Neural cell (in vitro differentiated cells): Measurements from ENCODE around the gene KIF5C. TPM values are rescaled to one million over a fixed set of nuclear protein-coding genes. Genes with fewer than 3 reads are reported as not detected.

Source experiments
- H2AFZ ChIP-seq: fragments of 200-600, 300-800 bp; sonication (generic), shearing (Covaris generic); 2 replicates; pipeline ENCODE4 v1.6.0; 2014; ENCODE audit warnings: low read depth, mild to moderate bottlenecking, antibody characterized with exemption, low read length, moderate library complexity
- H3F3A ChIP-seq: fragments of 200-600 bp; shearing (Covaris generic); 2 replicates; pipeline ENCODE4 v1.6.1; 2016; ENCODE audit warnings: mild to moderate bottlenecking, moderate library complexity, mixed read lengths, antibody characterized with exemption, low read length; ENCODE audit not compliant: insufficient read depth, poor library complexity, severe bottlenecking
- H3K27ac ChIP-seq: fragments of 200-600, 300-800 bp; sonication (generic), shearing (Covaris generic); 2 replicates; pipeline ENCODE4 v1.5.1; 2014; ENCODE audit warnings: mild to moderate bottlenecking, low read length, moderate library complexity
- H3K27me3 ChIP-seq: fragments of 300-800, 200-600 bp; sonication (generic), shearing (Covaris generic); 2 replicates; pipeline ENCODE4 v1.6.0; 2014; ENCODE audit warnings: mild to moderate bottlenecking, low read depth, low read length, moderate library complexity; ENCODE audit not compliant: insufficient read depth
- H3K36me3 ChIP-seq: fragments of 300-800, 200-600 bp; sonication (generic), shearing (Covaris generic); 2 replicates; pipeline ENCODE4 v1.5.1; 2014; ENCODE audit warnings: mild to moderate bottlenecking, antibody characterized with exemption, low read length, moderate library complexity; ENCODE audit not compliant: insufficient read depth
- H3K4me2 ChIP-seq: fragments of 300-800, 200-600 bp; sonication (generic), shearing (Covaris generic); 2 replicates; pipeline ENCODE4 v1.6.0; 2014; ENCODE audit warnings: mild to moderate bottlenecking, low read length
- H3K4me3 ChIP-seq: fragments of 300-800, 200-600 bp; sonication (generic), shearing (Covaris generic); 2 replicates; pipeline ENCODE4 v1.5.1; 2014; ENCODE audit warnings: mild to moderate bottlenecking, low read length, moderate library complexity
- H3K79me2 ChIP-seq: fragments of 200-600 bp; shearing (Covaris generic); replicated peaks from 2 replicates; pipeline ENCODE4 v1.6.0; 2014; ENCODE audit warnings: mild to moderate bottlenecking, low read length, moderate library complexity; ENCODE audit not compliant: insufficient read depth
- H3K9ac ChIP-seq: fragments of 300-800, 200-600 bp; sonication (generic), shearing (Covaris generic); 2 replicates; pipeline ENCODE4 v1.6.1; 2016; ENCODE audit warnings: mild to moderate bottlenecking, low read length, mixed read lengths
- H3K9me2 ChIP-seq: fragments of 200-600 bp; shearing (Covaris generic); 2 replicates; pipeline ENCODE4 v1.6.1; 2016; ENCODE audit warnings: mild to moderate bottlenecking, low read length, mixed read lengths; ENCODE audit not compliant: insufficient read depth
- H3K9me3 ChIP-seq: fragments of 200-600, 300-800 bp; sonication (generic), shearing (Covaris generic); 2 replicates; pipeline ENCODE4 v1.6.1; 2016; ENCODE audit warnings: mild to moderate bottlenecking, mixed run types, low read length, moderate library complexity, mixed read lengths
- H4K20me1 ChIP-seq: fragments of 200-600 bp; shearing (Covaris generic); 2 replicates; pipeline ENCODE4 v1.6.1; 2016; ENCODE audit warnings: mild to moderate bottlenecking, mixed run types; ENCODE audit not compliant: insufficient read depth
- CTCF ChIP-seq: fragments of 450-650 bp; IDR thresholded peaks from 2 replicates; pipeline ENCODE4 v1.5.1; 2014; ENCODE audit warnings: antibody characterized with exemption, mild to moderate bottlenecking, moderate library complexity; ENCODE audit not compliant: poor library complexity, severe bottlenecking
- EP300 ChIP-seq: fragments of 450-650 bp; conservative IDR thresholded peaks from 2 replicates; pipeline ENCODE4 v1.6.1; 2014; ENCODE audit warnings: antibody characterized with exemption, mild to moderate bottlenecking, moderate library complexity; ENCODE audit not compliant: poor library complexity, severe bottlenecking
- EZH2 ChIP-seq: fragments of 200-600, 300-800 bp; shearing (Covaris generic), sonication (generic); IDR thresholded peaks from 2 replicates; pipeline ENCODE4 v1.6.1; 2014; ENCODE audit warnings: antibody characterized with exemption, low read length, borderline replicate concordance, mild to moderate bottlenecking; ENCODE audit not compliant: insufficient read depth, poor library complexity, severe bottlenecking
- MXI1 ChIP-seq: fragments of 450-650 bp; conservative IDR thresholded peaks from 2 replicates; pipeline ENCODE4 v1.6.1; 2014; ENCODE audit warnings: antibody characterized with exemption, mild to moderate bottlenecking; ENCODE audit not compliant: poor library complexity, severe bottlenecking
- POLR2AphosphoS5 ChIP-seq: IDR thresholded peaks from 2 replicates; pipeline ENCODE4 v1.6.1; 2012
- RAD21 ChIP-seq: fragments of 450-650 bp; conservative IDR thresholded peaks from 2 replicates; pipeline ENCODE4 v1.6.1; 2014; ENCODE audit warnings: antibody characterized with exemption, mild to moderate bottlenecking, moderate library complexity
- REST ChIP-seq: IDR thresholded peaks from 2 replicates; pipeline ENCODE4 v1.6.1; 2012; ENCODE audit warnings: borderline replicate concordance
- SMC3 ChIP-seq: fragments of 450-650 bp; conservative IDR thresholded peaks from 2 replicates; pipeline ENCODE4 v1.6.1; 2014; ENCODE audit warnings: antibody characterized with exemption, mild to moderate bottlenecking, moderate library complexity; ENCODE audit not compliant: poor library complexity
- TAF1 ChIP-seq: IDR thresholded peaks from 2 replicates; pipeline ENCODE4 v1.6.1; 2012; ENCODE audit warnings: low read depth
- polyA plus RNA-seq: library from polyadenylated mRNA; depleted of rRNA; stranded (reverse); fragments of >200 nt; gene quantifications from 2 replicates; pipeline ENCODE4 v1.2.3, GENCODE V29; 2014

KIF5C gene
- polyA plus RNA-seq, 1 donor from 2014 or later = 527 TPM

- no peak overlapping the region for H3K27ac ChIP-seq
Observed at GRCh38 chr2:148987286-148987685, 112.3 kb downstream of the KIF5C start.

GRCh38 chr2:148988337-148988736, 113.3 kb downstream of the KIF5C start:
- Histone ChIP-seq H3K36me3 (peaks cover 26% of the 10 kb centered on the region), H3K9ac (no peak overlapping the region), H4K20me1 (peaks cover 6% of the 10 kb centered on the region), H3K27me3 (no peaks in the 10 kb centered on the region), H3F3A (no peaks in the 10 kb centered on the region), H2AFZ (no peak overlapping the region), H3K27ac (no peak overlapping the region), H3K9me2 (no peaks in the 10 kb centered on the region), H3K4me2 (no peak overlapping the region), H3K9me3 (no peaks in the 10 kb centered on the region), H3K79me2 (peaks cover 11% of the 10 kb centered on the region), H3K4me3 (no peak overlapping the region)
- TF ChIP-seq EP300 (no peak), TAF1 (no peak), EZH2 (no peak), POLR2AphosphoS5 (no peak), SMC3 (no peak), REST (no peak), RAD21 (no peak), CTCF (no peak)

More at GRCh38 chr2:148987286-148987685, 112.3 kb downstream of the KIF5C start:
- H3K79me2 ChIP-seq = peaks cover 11% of the 10 kb centered on the region
- no peak overlapping the region for H3K4me2 ChIP-seq
- TF ChIP-seq TAF1 = no peak
- TF ChIP-seq CTCF = no peak
- no peak for TF ChIP-seq RAD21
- no peak for TF ChIP-seq POLR2AphosphoS5
- no peak for TF ChIP-seq MXI1
- no peak for TF ChIP-seq REST
- no peak for TF ChIP-seq EP300
- no peaks in the 10 kb centered on the region for H3K9me2 ChIP-seq
- H3K36me3 ChIP-seq = peaks cover 32% of the 10 kb centered on the region
- H3K9ac ChIP-seq = no peak overlapping the region
- H4K20me1 ChIP-seq = peaks cover 6% of the 10 kb centered on the region
- H3K9me3 ChIP-seq = no peaks in the 10 kb centered on the region
- no peak overlapping the region for H3K4me3 ChIP-seq
- no peaks in the 10 kb centered on the region for H3F3A ChIP-seq
- no peaks in the 10 kb centered on the region for H3K27me3 ChIP-seq
- H2AFZ ChIP-seq = no peak overlapping the region
